ENCODE results near the gene SMIM28. TPM values are rescaled to one million over a fixed set of nuclear protein-coding genes. Genes with fewer than 3 reads are reported as not detected.

Gene SMIM28
- total RNA-seq, 4 donors from 2014 or later = not detected

DNA sequence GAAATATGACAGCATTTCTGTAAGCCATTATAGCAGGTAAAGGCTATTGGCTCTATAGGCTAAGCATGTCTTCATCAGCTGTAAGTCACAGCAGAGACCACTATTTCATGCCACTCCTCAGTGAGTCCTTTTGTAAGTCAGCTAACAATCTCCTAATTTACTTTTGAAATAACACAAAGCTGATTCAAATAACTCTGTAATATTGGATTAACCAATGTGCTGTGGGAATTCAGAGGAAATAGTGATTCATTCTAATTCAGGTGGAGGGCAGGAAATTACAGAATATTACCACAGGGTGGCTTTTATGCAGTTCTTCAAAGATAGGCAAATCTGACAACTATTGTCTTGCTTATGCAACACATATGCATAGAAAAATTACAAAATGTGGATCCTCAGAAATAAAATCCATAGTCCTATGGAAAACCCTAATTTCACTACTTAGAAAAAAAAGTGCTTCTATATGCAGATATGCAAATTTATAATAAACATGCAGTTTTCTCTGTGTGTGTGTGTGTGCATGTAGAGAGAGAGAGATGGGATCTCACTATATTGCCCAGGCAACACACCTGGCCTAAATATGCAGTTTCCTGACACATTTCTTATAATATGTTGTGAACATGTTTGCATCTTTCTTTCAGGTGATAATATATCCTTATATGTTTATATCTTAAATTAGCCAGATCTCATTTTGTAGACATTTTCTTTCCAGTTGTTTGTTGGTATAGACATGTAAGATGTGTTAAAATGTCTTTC, 4.8 kb upstream of the SMIM28 start:
- H3K36me3 ChIP-seq = no peaks in the 10 kb centered on the region
- H3K9me3 ChIP-seq = no peaks in the 10 kb centered on the region
- no peaks in the 10 kb centered on the region for H3K4me1 ChIP-seq
- TF ChIP-seq, protein P1, sequence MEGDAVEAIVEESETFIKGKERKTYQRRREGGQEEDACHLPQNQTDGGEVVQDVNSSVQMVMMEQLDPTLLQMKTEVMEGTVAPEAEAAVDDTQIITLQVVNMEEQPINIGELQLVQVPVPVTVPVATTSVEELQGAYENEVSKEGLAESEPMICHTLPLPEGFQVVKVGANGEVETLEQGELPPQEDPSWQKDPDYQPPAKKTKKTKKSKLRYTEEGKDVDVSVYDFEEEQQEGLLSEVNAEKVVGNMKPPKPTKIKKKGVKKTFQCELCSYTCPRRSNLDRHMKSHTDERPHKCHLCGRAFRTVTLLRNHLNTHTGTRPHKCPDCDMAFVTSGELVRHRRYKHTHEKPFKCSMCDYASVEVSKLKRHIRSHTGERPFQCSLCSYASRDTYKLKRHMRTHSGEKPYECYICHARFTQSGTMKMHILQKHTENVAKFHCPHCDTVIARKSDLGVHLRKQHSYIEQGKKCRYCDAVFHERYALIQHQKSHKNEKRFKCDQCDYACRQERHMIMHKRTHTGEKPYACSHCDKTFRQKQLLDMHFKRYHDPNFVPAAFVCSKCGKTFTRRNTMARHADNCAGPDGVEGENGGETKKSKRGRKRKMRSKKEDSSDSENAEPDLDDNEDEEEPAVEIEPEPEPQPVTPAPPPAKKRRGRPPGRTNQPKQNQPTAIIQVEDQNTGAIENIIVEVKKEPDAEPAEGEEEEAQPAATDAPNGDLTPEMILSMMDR (IDR thresholded peaks at IDR 0.05) = no peak
- TF ChIP-seq EP300 (IDR thresholded peaks at IDR 0.05) = no peak
- no peak for TF ChIP-seq POLR2AphosphoS5 (IDR thresholded peaks at IDR 0.05)
- no peak for TF ChIP-seq POLR2A (IDR thresholded peaks at IDR 0.05)
- H3K27me3 ChIP-seq = no peaks in the 10 kb centered on the region
- H3K27ac ChIP-seq = no peak overlapping the region
- H3K4me3 ChIP-seq = no peak overlapping the region
- no peak for DNase-seq (ENCODE audit: low spot score in 2 of 2)

DNA sequence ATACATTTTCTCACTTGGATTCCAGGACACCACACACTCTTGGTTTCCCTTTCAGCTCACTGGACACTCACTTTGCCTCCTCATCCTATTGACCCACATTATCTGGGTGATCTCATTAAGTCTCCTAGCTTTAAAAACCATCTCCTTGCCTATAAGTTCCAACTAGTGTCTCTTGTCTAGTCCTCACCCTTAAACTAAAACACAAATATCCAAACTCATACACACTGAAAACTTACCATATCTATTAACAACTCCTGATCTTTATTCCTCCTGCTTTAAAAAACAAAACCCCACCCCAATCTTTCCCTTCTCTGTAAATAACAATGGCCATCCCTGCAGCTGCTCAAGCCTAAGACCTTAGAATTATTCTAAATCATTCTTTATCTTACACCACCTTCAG, 3.5 kb upstream of the SMIM28 start:
- no peak overlapping the region for H3K27ac ChIP-seq
- DNase-seq (ENCODE audit: low spot score in 2 of 2) = no peak
- H3K4me1 ChIP-seq = no peaks in the 10 kb centered on the region
- no peaks in the 10 kb centered on the region for H3K36me3 ChIP-seq
- TF ChIP-seq POLR2A (IDR thresholded peaks at IDR 0.05) (no peak), EP300 (IDR thresholded peaks at IDR 0.05) (no peak), POLR2AphosphoS5 (IDR thresholded peaks at IDR 0.05) (no peak)
- TF ChIP-seq, protein P1 (IDR thresholded peaks at IDR 0.05) = no peak
- H3K4me3 ChIP-seq = no peak overlapping the region
- no peaks in the 10 kb centered on the region for H3K9me3 ChIP-seq
- no peaks in the 10 kb centered on the region for H3K27me3 ChIP-seq

DNA sequence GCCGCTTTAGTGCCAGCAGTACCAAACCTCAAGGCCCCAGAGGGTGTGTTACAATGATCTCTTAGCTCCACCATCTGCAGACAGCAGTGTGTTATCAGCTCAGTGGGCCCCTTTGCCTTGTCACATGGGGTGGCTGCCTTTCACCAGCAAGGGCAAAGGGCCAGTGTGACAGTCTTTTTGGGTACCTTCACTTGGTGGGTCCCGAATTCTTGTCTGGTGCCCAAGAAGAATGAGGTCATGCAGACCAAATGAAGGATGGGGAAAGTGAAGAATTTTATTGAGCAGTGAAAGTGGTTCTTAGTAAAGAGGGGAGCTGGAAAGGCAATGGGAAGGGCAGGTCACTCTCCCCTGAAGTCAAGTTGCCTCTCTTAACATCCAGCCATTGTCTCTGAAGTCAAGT, 2.9 kb upstream of the SMIM28 start:
- no peak overlapping the region for H3K27ac ChIP-seq
- no peaks in the 10 kb centered on the region for H3K9me3 ChIP-seq
- H3K36me3 ChIP-seq = no peaks in the 10 kb centered on the region
- H3K4me1 ChIP-seq = no peaks in the 10 kb centered on the region
- 100% methylated on average over 2 of the region's 2 CpGs for WGBS
- no peak for DNase-seq (ENCODE audit: low spot score in 2 of 2)
- TF ChIP-seq EP300 (IDR thresholded peaks at IDR 0.05) = no peak
- no peak for TF ChIP-seq POLR2A (IDR thresholded peaks at IDR 0.05)
- no peak for TF ChIP-seq POLR2AphosphoS5 (IDR thresholded peaks at IDR 0.05)
- TF ChIP-seq, protein P1 (IDR thresholded peaks at IDR 0.05) = no peak
- no peak overlapping the region for H3K4me3 ChIP-seq
- H3K27me3 ChIP-seq = no peaks in the 10 kb centered on the region

DNA sequence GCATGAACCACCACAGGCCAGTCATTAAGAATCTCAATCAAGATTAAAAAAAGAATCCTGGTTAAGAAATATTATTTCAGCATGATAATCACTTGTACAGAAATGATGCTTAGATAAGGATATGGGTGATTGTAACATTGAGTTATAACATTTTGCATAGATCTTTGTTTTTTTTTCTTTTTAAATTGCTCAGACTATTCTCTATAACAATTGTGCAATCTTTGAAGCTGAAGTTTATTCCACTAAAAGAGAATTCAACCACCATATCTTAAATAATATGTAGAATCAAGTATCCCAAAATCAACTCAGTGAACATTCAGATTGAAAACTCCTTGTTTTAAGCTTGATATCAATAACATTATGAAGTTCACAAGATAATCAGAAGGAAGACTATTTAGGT, 663 bp upstream of the SMIM28 start:
- TF ChIP-seq POLR2A (IDR thresholded peaks at IDR 0.05) (no peak), EP300 (IDR thresholded peaks at IDR 0.05) (no peak), POLR2AphosphoS5 (IDR thresholded peaks at IDR 0.05) (no peak)
- TF ChIP-seq, protein P1 (IDR thresholded peaks at IDR 0.05) = no peak
- Histone ChIP-seq H3K27ac (no peak overlapping the region), H3K9me3 (no peaks in the 10 kb centered on the region), H3K4me3 (no peak overlapping the region), H3K27me3 (no peaks in the 10 kb centered on the region), H3K4me1 (no peaks in the 10 kb centered on the region), H3K36me3 (no peaks in the 10 kb centered on the region)
- no peak for DNase-seq (ENCODE audit: low spot score in 2 of 2)

DNA sequence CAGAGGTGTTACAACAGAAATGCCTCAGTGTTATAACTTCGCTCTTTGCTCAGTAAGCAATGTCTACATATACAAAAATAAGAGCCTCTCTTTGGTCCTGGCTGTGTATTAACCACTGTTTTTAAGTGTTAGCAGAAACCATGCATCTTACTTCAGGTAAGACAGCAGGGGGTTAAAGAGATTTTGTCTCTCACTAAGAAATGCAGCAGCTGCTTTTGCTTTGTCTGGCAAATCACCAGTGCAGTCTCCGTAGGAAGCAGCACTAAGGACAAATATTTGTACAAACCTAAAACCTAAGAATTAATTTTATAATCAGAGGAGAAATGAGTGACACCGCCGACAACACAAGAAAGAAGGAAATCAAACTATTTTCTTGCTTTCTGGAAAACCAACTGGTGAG, 758 bp downstream of the SMIM28 start:
- TF ChIP-seq POLR2AphosphoS5 (IDR thresholded peaks at IDR 0.05) (no peak), POLR2A (IDR thresholded peaks at IDR 0.05) (no peak), EP300 (IDR thresholded peaks at IDR 0.05) (no peak)
- TF ChIP-seq, protein P1 (IDR thresholded peaks at IDR 0.05) = no peak
- H3K9me3 ChIP-seq = no peaks in the 10 kb centered on the region
- WGBS = 82% methylated on average over 4 of the region's 4 CpGs
- H3K4me1 ChIP-seq = no peaks in the 10 kb centered on the region
- H3K27me3 ChIP-seq = no peaks in the 10 kb centered on the region
- no peak for DNase-seq (ENCODE audit: low spot score in 2 of 2)
- no peaks in the 10 kb centered on the region for H3K36me3 ChIP-seq
- H3K4me3 ChIP-seq = no peak overlapping the region
- no peak overlapping the region for H3K27ac ChIP-seq
